Heart left ventricle (tissue), 16 donors: ENCODE measurements around the gene SLC25A18. TPM values are rescaled to one million over a fixed set of nuclear protein-coding genes. Genes with fewer than 3 reads are reported as not detected.

ENCODE experiments used
- ATAC-seq, 4 donors: fragments of 200-7000 bp; cut with Tn5 transposase; one replicate each; pipeline ENCODE4 v1.9.1; 2020 to 2022; ENCODE audit warnings: moderate library complexity in 4 of 4, mild to moderate bottlenecking in 3 of 4, moderate number of reproducible peaks in 1 of 4
- DNase-seq, 5 donors: peaks; one replicate each; pipeline ENCODE4 v3.0.0-alpha.2; 2020
- H3K27ac ChIP-seq, 12 donors: fragments of 200-600 bp; sonication (generic) in 4 of 12; one replicate each; pipeline versions ENCODE4 v1.5.0 to v1.8.0; 2016 to 2022; ENCODE audit warnings: mild to moderate bottlenecking in 2 of 12
- H3K27me3 ChIP-seq, 9 donors: fragments of 200-600 bp; sonication (generic) in 2 of 9; one replicate each; pipeline versions ENCODE4 v1.5.1 to v1.8.0; 2016 to 2022; ENCODE audit warnings: mild to moderate bottlenecking in 3 of 9
- H3K36me3 ChIP-seq, 9 donors: fragments of 200-600 bp; sonication (generic) in 2 of 9; one replicate each; pipeline versions ENCODE4 v1.5.0 to v1.8.0; 2018 to 2022; ENCODE audit warnings: mild to moderate bottlenecking in 2 of 9
- H3K4me1 ChIP-seq, 12 donors: fragments of 200-600 bp; sonication (generic) in 4 of 12; one replicate each; pipeline versions ENCODE4 v1.5.0 to v1.8.0; 2016 to 2022; ENCODE audit warnings: mild to moderate bottlenecking in 3 of 12
- H3K4me3 ChIP-seq, 12 donors: fragments of 200-600 bp; sonication (generic) in 4 of 12; one replicate each; pipeline versions ENCODE4 v1.5.0 to v1.8.0; 2017 to 2022; ENCODE audit warnings: mild to moderate bottlenecking in 9 of 12, moderate library complexity in 4 of 12
- H3K9me3 ChIP-seq, 12 donors: fragments of 200-600 bp; sonication (generic) in 4 of 12; one replicate each; pipeline versions ENCODE4 v1.5.0 to v1.8.0; 2016 to 2022; ENCODE audit warnings: mild to moderate bottlenecking in 1 of 12
- POLR2A ChIP-seq, 2 donors: fragments of 450-650 bp; IDR thresholded peaks; one replicate each; pipeline ENCODE4 v1.6.1; 2017; ENCODE audit warnings: antibody characterized with exemption in 2 of 2, mild to moderate bottlenecking in 2 of 2, moderate library complexity in 2 of 2
- WGBS, 4 donors: extraction: QIAGEN DNeasy Blood & Tissue Kit in 2 of 4; methylation state at CpG; one replicate each; pipeline versions ENCODE4 v1.1.5 to v1.1.7; 2013 to 2018; 5-methylcytosine and 5-hydroxymethylcytosine counted together
- intact Hi-C, 10 donors: fragments of 100-400 bp; cut with DNase I; formaldehyde crosslinking; loops; one replicate each; pipeline versions ENCODE4 v1.11.1 to v1.14.2; 2022
- polyA plus RNA-seq, 2 donors: library from polyadenylated mRNA; stranded (reverse); fragments of 200-250 nt; gene quantifications; one replicate each; pipeline ENCODE4 v1.2.3, GENCODE V29; 2013
- total RNA-seq, 9 donors: library from RNA; depleted of rRNA in 2 of 9; stranded (reverse); fragments of >200 nt in 2 of 9; fragmentation: NEBNext Ultra II Directional in 3 of 9; extraction: Animal tissue kit (Norgen Biotek cat#: 25700) in 3 of 9; gene quantifications; one replicate each; pipeline versions ENCODE4 v1.1.0 to v1.2.4, GENCODE V29; 2016 to 2023
- TF ChIP-seq, protein P1 (sequence below), 12 donors: fragments of 200-600 bp; sonication (generic) in 4 of 12; IDR thresholded peaks; one replicate each; pipeline versions ENCODE4 v1.5.0 to v1.8.0; 2018 to 2022; ENCODE audit warnings: antibody characterized with exemption in 12 of 12, mild to moderate bottlenecking in 5 of 12
- donor health status: ischemic (EF 13 %, LVEDD 7.1; RV severe dilation, severe dysfunction).
- donor health status: healthy with polysubstance abuse.
- donor health status: DM: no; HTN: yes; CAD: no.
- donor health status: DM: no; HTN: no; CAD: no.
- donor health status: ischemic (EF 25% LVEDD 6.9; RV normal size, moderate dysfunction).
- donor health status: ischemic (EF 25% LVEDD 5.7; RV mildly dilated, moderate dysfunction).
- donor health status: healthy.
- donor health status: DM: yes; HTN: yes; CAD: no.
- donor health status: ischemic (EF 35%, LVEDD 5.7; RV mildly dilated, moderate dysfunction).
- donor health status: nonischemic (EF 11% LVEDD 7.7; RV severe dilation, severe dysfunction).
- donor health status: DM: yes; HTN: yes; CAD: no.
- donor health status: PGD.
- donor health status: ischemic (EF 29% LVEDD 5.4; RV normal size, mild dysfunction).
- donor health status: nonischemic (EF 23%, LVEDD 6.1; RV moderate dilation, normal function).

SLC25A18 gene
- total and polyA plus RNA-seq, 11 donors = 0.27 to 10.2 (median 1.9) TPM

DNA sequence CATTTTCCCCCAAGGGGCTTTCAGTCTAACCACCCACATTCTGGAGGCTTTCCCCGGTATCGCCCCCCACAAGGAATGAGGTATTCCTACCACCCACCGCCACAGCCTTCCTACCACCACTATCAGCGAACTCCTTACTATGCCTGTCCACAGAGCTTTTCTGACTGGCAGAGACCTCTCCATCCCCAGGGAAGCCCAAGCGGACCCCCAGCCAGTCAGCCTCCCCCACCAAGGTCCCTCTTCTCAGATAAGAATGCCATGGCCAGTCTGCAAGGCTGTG is 14.6 kb upstream of the SLC25A18 start:
- H3K4me3 ChIP-seq = no peak overlapping the region
- WGBS, 4 donors = 89 to 97% (median 94%) methylated on average over 5 of the region's 5 CpGs
- ATAC-seq = no peak
- peaks cover 0 to 34% (median 13%) of the 10 kb centered on the region in 9 donors for H3K36me3 ChIP-seq
- no peak overlapping the region for H3K27ac ChIP-seq
- DNase-seq = no peak
- TF ChIP-seq, protein P1, sequence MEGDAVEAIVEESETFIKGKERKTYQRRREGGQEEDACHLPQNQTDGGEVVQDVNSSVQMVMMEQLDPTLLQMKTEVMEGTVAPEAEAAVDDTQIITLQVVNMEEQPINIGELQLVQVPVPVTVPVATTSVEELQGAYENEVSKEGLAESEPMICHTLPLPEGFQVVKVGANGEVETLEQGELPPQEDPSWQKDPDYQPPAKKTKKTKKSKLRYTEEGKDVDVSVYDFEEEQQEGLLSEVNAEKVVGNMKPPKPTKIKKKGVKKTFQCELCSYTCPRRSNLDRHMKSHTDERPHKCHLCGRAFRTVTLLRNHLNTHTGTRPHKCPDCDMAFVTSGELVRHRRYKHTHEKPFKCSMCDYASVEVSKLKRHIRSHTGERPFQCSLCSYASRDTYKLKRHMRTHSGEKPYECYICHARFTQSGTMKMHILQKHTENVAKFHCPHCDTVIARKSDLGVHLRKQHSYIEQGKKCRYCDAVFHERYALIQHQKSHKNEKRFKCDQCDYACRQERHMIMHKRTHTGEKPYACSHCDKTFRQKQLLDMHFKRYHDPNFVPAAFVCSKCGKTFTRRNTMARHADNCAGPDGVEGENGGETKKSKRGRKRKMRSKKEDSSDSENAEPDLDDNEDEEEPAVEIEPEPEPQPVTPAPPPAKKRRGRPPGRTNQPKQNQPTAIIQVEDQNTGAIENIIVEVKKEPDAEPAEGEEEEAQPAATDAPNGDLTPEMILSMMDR (IDR thresholded peaks at IDR 0.05) = no peak
- no peak for TF ChIP-seq POLR2A (IDR thresholded peaks at IDR 0.05)
- H3K27me3 ChIP-seq = no peaks in the 10 kb centered on the region
- H3K4me1 ChIP-seq = peaks cover 0 to 5% (median 0%) of the 10 kb centered on the region in 12 donors
- no peaks in the 10 kb centered on the region for H3K9me3 ChIP-seq
- intact Hi-C loops = no loop called here

DNA sequence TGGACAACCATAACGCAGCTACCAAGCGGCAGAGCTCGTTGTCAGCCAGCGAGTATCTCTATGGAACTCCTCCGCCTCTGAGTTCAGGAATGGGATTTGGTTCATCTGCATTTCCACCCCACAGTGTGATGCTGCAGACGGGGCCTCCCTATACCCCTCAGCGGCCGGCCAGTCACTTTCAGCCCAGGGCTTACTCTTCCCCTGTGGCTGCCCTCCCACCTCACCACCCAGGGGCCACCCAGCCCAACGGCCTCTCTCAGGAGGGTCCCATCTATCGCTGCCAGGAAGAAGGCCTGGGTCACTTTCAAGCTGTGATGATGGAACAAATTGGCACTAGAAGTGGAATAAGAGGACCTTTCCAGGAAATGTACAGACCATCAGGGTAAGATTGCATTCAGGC is 14.1 kb upstream of the SLC25A18 start:
- TF ChIP-seq, protein P1 (IDR thresholded peaks at IDR 0.05) = no peak
- TF ChIP-seq POLR2A (IDR thresholded peaks at IDR 0.05) = no peak
- no peak overlapping the region for H3K4me3 ChIP-seq
- ATAC-seq (no peak), DNase-seq (no peak)
- 90 to 95% (median 93%) methylated on average over 6 to 10 of the region's 10 CpGs for WGBS, 4 donors
- H3K36me3 ChIP-seq = peaks cover 0 to 33% (median 13%) of the 10 kb centered on the region in 9 donors
- no peaks in the 10 kb centered on the region for H3K9me3 ChIP-seq
- peaks cover 0 to 5% (median 0%) of the 10 kb centered on the region in 12 donors for H3K4me1 ChIP-seq
- no peaks in the 10 kb centered on the region for H3K27me3 ChIP-seq
- intact Hi-C loops = no loop called here
- H3K27ac ChIP-seq = no peak overlapping the region

DNA sequence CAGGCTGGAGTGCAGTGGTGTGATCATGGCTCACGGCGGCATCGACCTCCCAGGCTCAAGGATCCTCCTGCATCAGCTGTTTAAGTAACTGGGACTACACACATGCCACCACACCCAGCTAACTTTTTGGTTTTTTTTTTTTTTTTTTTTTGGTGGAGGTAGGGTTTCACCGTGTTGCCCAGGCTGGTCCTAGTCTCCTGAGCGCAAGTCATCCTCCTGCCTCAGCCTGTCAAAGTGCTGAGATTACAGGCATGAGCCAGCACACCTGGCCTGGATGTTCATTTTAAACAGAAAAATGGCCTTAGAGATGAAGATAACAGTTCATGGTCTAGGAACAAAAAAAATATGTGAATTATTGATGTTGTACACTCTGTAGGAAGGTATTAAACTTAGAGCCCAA is 13.6 kb upstream of the SLC25A18 start:
- Histone ChIP-seq H3K4me3 (no peak overlapping the region), H3K36me3 (peaks cover 0 to 35% (median 13%) of the 10 kb centered on the region in 9 donors), H3K9me3 (no peaks in the 10 kb centered on the region), H3K27me3 (no peaks in the 10 kb centered on the region), H3K4me1 (peaks cover 0 to 5% (median 0%) of the 10 kb centered on the region in 12 donors), H3K27ac (no peak overlapping the region)
- DNase-seq = no peak
- TF ChIP-seq POLR2A (IDR thresholded peaks at IDR 0.05) = no peak
- TF ChIP-seq, protein P1 (IDR thresholded peaks at IDR 0.05) = no peak
- no peak for ATAC-seq
- intact Hi-C loops = loop anchor here in 5 of 10 donors (10.0 kb wide), 3 partner anchors 165 to 185 kb away; no protein-coding TSS in a partner anchor
- 88 to 93% (median 90%) methylated on average over 5 of the region's 5 CpGs for WGBS, 4 donors

DNA sequence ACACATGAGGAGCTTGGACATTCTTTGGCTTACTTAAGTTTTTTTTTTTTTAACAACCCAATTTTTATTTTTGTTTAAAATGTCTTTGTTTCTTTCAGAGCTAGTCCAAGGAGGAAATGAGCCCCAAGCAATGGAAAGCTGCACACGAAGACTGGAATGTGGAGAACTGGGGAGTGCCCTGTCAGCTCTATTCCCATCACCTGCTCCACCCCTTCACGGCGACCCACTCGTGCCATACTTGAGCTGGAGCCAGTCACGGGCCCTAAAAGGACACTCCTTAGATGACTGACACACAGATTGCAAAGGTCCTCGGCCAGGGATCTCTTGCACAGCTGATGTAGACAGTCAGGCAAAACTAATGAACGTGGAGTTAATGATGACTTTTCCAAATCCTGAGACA is 10.6 kb upstream of the SLC25A18 start:
- DNase-seq (peak in 2 of 5 donors; percentile 62 to 65), ATAC-seq (peak in 3 of 4 donors; percentile 56 to 67 (median 65))
- no peaks in the 10 kb centered on the region for H3K9me3 ChIP-seq
- no peaks in the 10 kb centered on the region for H3K27me3 ChIP-seq
- intact Hi-C loops = loop anchor here in 5 of 10 donors (10.0 kb wide), 3 partner anchors 162 to 182 kb away; no protein-coding TSS in a partner anchor
- TF ChIP-seq, protein P1 (IDR thresholded peaks at IDR 0.05) = no peak
- no peak for TF ChIP-seq POLR2A (IDR thresholded peaks at IDR 0.05)
- peak overlapping the region in 2 of 12 donors; percentile 7 to 28 for H3K27ac ChIP-seq
- no peak overlapping the region for H3K4me3 ChIP-seq
- 42 to 57% (median 49%) methylated on average over 7 of the region's 7 CpGs for WGBS, 4 donors
- peaks cover 0 to 38% (median 13%) of the 10 kb centered on the region in 9 donors for H3K36me3 ChIP-seq
- peaks cover 0 to 5% (median 0%) of the 10 kb centered on the region in 12 donors for H3K4me1 ChIP-seq
